Effector memory CD4-positive, alpha-beta T cell (primary cell): ENCODE measurements around the gene RARB.

Experiments
- DNase-seq, 3 donors: peaks; one replicate each; pipeline ENCODE4 v3.0.0-alpha.2; 2020
- H3K27ac ChIP-seq: 2 replicates; pipeline ENCODE4 v1.7.0; 2013; ENCODE audit warnings: mild to moderate bottlenecking, low read length, moderate library complexity; ENCODE audit not compliant: insufficient read depth, poor library complexity, severe bottlenecking
- H3K27me3 ChIP-seq: replicated peaks from 2 replicates; pipeline ENCODE4 v1.7.0; 2013; ENCODE audit warnings: mild to moderate bottlenecking, low read length; ENCODE audit not compliant: insufficient read depth, control insufficient read depth, poor library complexity, severe bottlenecking
- H3K36me3 ChIP-seq: 2 replicates; pipeline ENCODE4 v1.7.0; 2013; ENCODE audit warnings: mild to moderate bottlenecking, low read length, moderate library complexity; ENCODE audit not compliant: control insufficient read depth, insufficient read depth
- H3K4me1 ChIP-seq: 2 replicates; pipeline ENCODE4 v1.7.0; 2013; ENCODE audit warnings: low read length, mild to moderate bottlenecking; ENCODE audit not compliant: control insufficient read depth, insufficient read depth, poor library complexity, severe bottlenecking
- H3K4me3 ChIP-seq: 2 replicates; pipeline ENCODE4 v1.7.0; 2013; ENCODE audit warnings: low read length, low read depth, mild to moderate bottlenecking; ENCODE audit not compliant: insufficient read depth, poor library complexity, severe bottlenecking
- H3K9me3 ChIP-seq: 2 replicates; pipeline ENCODE4 v1.7.0; 2013; ENCODE audit warnings: mild to moderate bottlenecking, low read length, moderate library complexity; ENCODE audit not compliant: control insufficient read depth

Gene RARB

GRCh38 chr3:25576831-25577454 lies 148.9 kb downstream of the RARB start:
- Histone ChIP-seq H3K9me3 (no peaks in the 10 kb centered on the region), H3K27me3 (no peaks in the 10 kb centered on the region), H3K4me1 (no peaks in the 10 kb centered on the region), H3K36me3 (no peaks in the 10 kb centered on the region), H3K27ac (no peak overlapping the region), H3K4me3 (no peak overlapping the region)
- DNase-seq, result no peak

- H3K27me3 ChIP-seq, result no peaks in the 10 kb centered on the region
- DNase-seq, result no peak
- H3K9me3 ChIP-seq, result no peaks in the 10 kb centered on the region
- H3K4me3 ChIP-seq, result no peak overlapping the region
- H3K36me3 ChIP-seq, result no peaks in the 10 kb centered on the region
- no peak overlapping the region for H3K27ac ChIP-seq
- H3K4me1 ChIP-seq, result no peaks in the 10 kb centered on the region
These were observed 150.0 kb downstream of the RARB start for GRCh38 chr3:25578059-25578458.

GRCh38 chr3:25580534-25580933 lies 152.5 kb downstream of the RARB start:
- Histone ChIP-seq H3K4me3 (no peak overlapping the region), H3K4me1 (no peaks in the 10 kb centered on the region), H3K36me3 (no peaks in the 10 kb centered on the region), H3K9me3 (no peaks in the 10 kb centered on the region), H3K27ac (no peak overlapping the region), H3K27me3 (no peaks in the 10 kb centered on the region)
- no peak for DNase-seq

- Histone ChIP-seq H3K4me3 (no peak overlapping the region), H3K9me3 (no peaks in the 10 kb centered on the region), H3K27ac (no peak overlapping the region), H3K27me3 (no peaks in the 10 kb centered on the region), H3K36me3 (no peaks in the 10 kb centered on the region), H3K4me1 (no peaks in the 10 kb centered on the region)
- no peak for DNase-seq
These were observed 153.3 kb downstream of the RARB start for GRCh38 chr3:25581335-25581734.

- no peaks in the 10 kb centered on the region for H3K27me3 ChIP-seq
- no peak for DNase-seq
- H3K9me3 ChIP-seq, result no peaks in the 10 kb centered on the region
- no peaks in the 10 kb centered on the region for H3K4me1 ChIP-seq
- H3K27ac ChIP-seq, result no peak overlapping the region
- H3K4me3 ChIP-seq, result no peak overlapping the region
- H3K36me3 ChIP-seq, result no peaks in the 10 kb centered on the region
These were observed 153.8 kb downstream of the RARB start for GRCh38 chr3:25581823-25582222.

- H3K4me3 ChIP-seq, result no peak overlapping the region
- no peak overlapping the region for H3K27ac ChIP-seq
- DNase-seq, result no peak
- no peaks in the 10 kb centered on the region for H3K36me3 ChIP-seq
- H3K27me3 ChIP-seq, result no peaks in the 10 kb centered on the region
- no peaks in the 10 kb centered on the region for H3K4me1 ChIP-seq
- H3K9me3 ChIP-seq, result no peaks in the 10 kb centered on the region
These were observed 154.2 kb downstream of the RARB start for GRCh38 chr3:25582242-25582641.

- no peaks in the 10 kb centered on the region for H3K27me3 ChIP-seq
- no peaks in the 10 kb centered on the region for H3K4me1 ChIP-seq
- no peak overlapping the region for H3K27ac ChIP-seq
- H3K9me3 ChIP-seq, result no peaks in the 10 kb centered on the region
- no peak overlapping the region for H3K4me3 ChIP-seq
- DNase-seq, result no peak
- H3K36me3 ChIP-seq, result no peaks in the 10 kb centered on the region
These were observed 155.3 kb downstream of the RARB start for GRCh38 chr3:25583343-25583742.

GRCh38 chr3:25584011-25584789 lies 156.1 kb downstream of the RARB start:
- Histone ChIP-seq H3K9me3 (no peaks in the 10 kb centered on the region), H3K27me3 (no peaks in the 10 kb centered on the region), H3K4me1 (no peaks in the 10 kb centered on the region), H3K4me3 (no peak overlapping the region), H3K36me3 (no peaks in the 10 kb centered on the region), H3K27ac (no peak overlapping the region)
- no peak for DNase-seq

GRCh38 chr3:25585361-25586166 lies 157.5 kb downstream of the RARB start:
- Histone ChIP-seq H3K9me3 (no peaks in the 10 kb centered on the region), H3K36me3 (no peaks in the 10 kb centered on the region), H3K27ac (no peak overlapping the region), H3K4me1 (no peaks in the 10 kb centered on the region), H3K27me3 (no peaks in the 10 kb centered on the region), H3K4me3 (no peak overlapping the region)
- no peak for DNase-seq

GRCh38 chr3:25586167-25586505 lies 158.1 kb downstream of the RARB start:
- no peak overlapping the region for H3K27ac ChIP-seq
- H3K27me3 ChIP-seq, result no peaks in the 10 kb centered on the region
- no peaks in the 10 kb centered on the region for H3K4me1 ChIP-seq
- no peak for DNase-seq
- no peak overlapping the region for H3K4me3 ChIP-seq
- H3K36me3 ChIP-seq, result no peaks in the 10 kb centered on the region
- H3K9me3 ChIP-seq, result no peaks in the 10 kb centered on the region
